ENCODE measurements around the gene MRPL53. TPM values are rescaled to one million over a fixed set of nuclear protein-coding genes. Genes with fewer than 3 reads are reported as not detected.

MRPL53 gene
- total and polyA plus RNA-seq, 2 of the 8 experiments (the other 6 are each of a cell fraction or from before 2014, with no cell fraction given), result 36.6 to 46.3 TPM

- TF ChIP-seq GTF2F1 (IDR thresholded peaks at IDR 0.05; ENCODE audit: borderline replicate concordance, low read depth, low read length), result no peak
- TF ChIP-seq POLR2AphosphoS5 (IDR thresholded peaks at IDR 0.05; ENCODE audit: low read depth, low read length), result peak; percentile 52
- peak; percentile 31 to 38; a peak in 2 of 3 replicates for TF ChIP-seq POLR2A (IDR thresholded peaks at IDR 0.05; ENCODE audit: control extremely low read depth in 1 of 2, low read depth in 2 of 2, low read length in 2 of 2)
- H2AK5ac ChIP-seq (ENCODE audit: low read depth, low read length), result no peak overlapping the region
- H3K27me3 ChIP-seq (replicated peaks in 1 of 4; ENCODE audit: control insufficient read depth in 3 of 4, extremely low read depth in 1 of 4, insufficient read depth in 3 of 4, low read length in 3 of 4), result 0 out of 7 replicates have a peak, but pooled peaks cover 0 to 2% (median 0%) of the 10 kb centered on the region in 4 experiments
- peaks cover 3 to 40% (median 25%) of the 10 kb centered on the region in 4 experiments; a peak in 6 of 8 replicates for H3K36me3 ChIP-seq (ENCODE audit: control insufficient read depth in 2 of 4, insufficient read depth in 4 of 4, low read length in 3 of 4)
- H4K20me1 ChIP-seq (replicated peaks in 1 of 2; ENCODE audit: control insufficient read depth in 1 of 2, insufficient read depth in 2 of 2, low read length in 2 of 2), result peaks cover 1 to 15% of the 10 kb centered on the region in 2 experiments
- no peak for FAIRE-seq
- H4K91ac ChIP-seq (replicated peaks; ENCODE audit: insufficient read length, low read length), result no peak overlapping the region
- H3K9me3 ChIP-seq (ENCODE audit: insufficient read depth in 2 of 2, low read depth in 1 of 2, low read length in 1 of 2), result no peaks in the 10 kb centered on the region
- no peak overlapping the region for H2BK20ac ChIP-seq (ENCODE audit: low read length)
- no peak overlapping the region for H2BK15ac ChIP-seq (ENCODE audit: low read length)
- WGBS, 2 experiments (ENCODE audit: extremely low coverage in 1 of 2, insufficient coverage in 1 of 2, insufficient read length in 1 of 2, insufficient replicate concordance in 2 of 2, low coverage in 1 of 2, low lambda C conversion rate in 2 of 2, missing lambda C conversion rate in 1 of 2), result 89% methylated on average over 9 of the region's 9 CpGs; no CpG with 5 or more reads in 1 of the 2 experiments
- H3K14ac ChIP-seq (ENCODE audit: insufficient read length), result no peak overlapping the region
- H2BK120ac ChIP-seq (replicated peaks; ENCODE audit: low read depth, low read length), result no peak overlapping the region
- no peak overlapping the region for H3K18ac ChIP-seq (ENCODE audit: extremely low read depth, low read length)
- H3K79me1 ChIP-seq (ENCODE audit: low read depth, low read length), result no peaks in the 10 kb centered on the region
- no peak overlapping the region for H3K4me3 ChIP-seq (ENCODE audit: extremely low read depth in 1 of 4, insufficient read depth in 2 of 4, low read depth in 3 of 4, low read length in 4 of 4)
- H3K79me2 ChIP-seq (ENCODE audit: control insufficient read depth in 1 of 2, insufficient read depth in 2 of 2, low read length in 2 of 2), result no peaks in the 10 kb centered on the region
- no peak overlapping the region for H3K23ac ChIP-seq (ENCODE audit: insufficient read length)
- H2BK5ac ChIP-seq (ENCODE audit: low read depth, low read length), result no peak overlapping the region
- H3K4ac ChIP-seq (replicated peaks; ENCODE audit: insufficient read length, low read depth, low read length), result no peak overlapping the region
- no peak overlapping the region for H3K27ac ChIP-seq (ENCODE audit: low read depth, low read length)
- DNase-seq (ENCODE audit: low read depth in 1 of 2, low spot score in 2 of 2), result no peak
- H3K56ac ChIP-seq (replicated peaks; ENCODE audit: insufficient read length, low read depth, low read length), result no peak overlapping the region
- ChIA-PET CTCF (ENCODE audit: partially characterized antibody) (interaction anchor here (0.9 kb wide), 1 partner anchor 29 kb away, joined by 4 read pairs; no protein-coding TSS in a partner anchor), POLR2A (ENCODE audit: partially characterized antibody) (interaction anchor here (0.9 to 3.5 kb wide), 17 partner anchors 8 to 115 kb away, joined by 3 to 24 read pairs (median 5); partner anchors contain the start of genes CCDC142, INO80B, MRPL53 and TTC31)
- no peak overlapping the region for H4K5ac ChIP-seq (ENCODE audit: insufficient read length, low read depth, low read length)
- no peak overlapping the region for H2BK12ac ChIP-seq (ENCODE audit: low read depth, low read length)
- peaks cover 0 to 5% (median 3%) of the 10 kb centered on the region in 4 experiments; a peak in 3 of 7 replicates for H3K4me1 ChIP-seq (replicated peaks in 1 of 4; ENCODE audit: control insufficient read depth in 3 of 4, insufficient read depth in 4 of 4, low read length in 3 of 4)
- no peak overlapping the region for H2AFZ ChIP-seq (ENCODE audit: low read length)
- H3K23me2 ChIP-seq (ENCODE audit: low read depth, low read length), result peaks cover 10% of the 10 kb centered on the region
- H3K4me2 ChIP-seq (ENCODE audit: insufficient read depth in 1 of 2, low read depth in 2 of 2, low read length in 2 of 2), result no peak overlapping the region; a peak in 1 of 4 replicates
- H3K9ac ChIP-seq (replicated peaks in 1 of 4; ENCODE audit: extremely low read depth in 1 of 4, low read depth in 3 of 4, low read length in 3 of 4), result no peak overlapping the region
- H4K8ac ChIP-seq (ENCODE audit: extremely low read depth, insufficient read depth, low read length), result no peak overlapping the region
These were observed 49.0 kb downstream of the MRPL53 start for GRCh38 chr2:74423231-74424095.
